WTC11 (cell line): ENCODE measurements around the gene TNIP1. TPM values are rescaled to one million over a fixed set of nuclear protein-coding genes. Genes with fewer than 3 reads are reported as not detected.

ENCODE experiments used
- ATAC-seq: fragments of 200-7000 bp; cut with Tn5 transposase; 2 replicates; pipeline ENCODE4 v1.10.0; 2021; ENCODE audit warnings: mild to moderate bottlenecking, moderate library complexity
- CTCF ChIA-PET: fragments of 300-600 bp; sonication (Branson Sonifier 250); formaldehyde crosslinking; loops from one replicate; lab custom pipeline; 2021; ENCODE audit warnings: antibody characterized with exemption; lab: Charles Lee
- POLR2A ChIA-PET: fragments of 350-600 bp; sonication (Branson Sonifier 250); formaldehyde crosslinking; loops from one replicate; lab custom pipeline; 2021; ENCODE audit warnings: antibody characterized with exemption; lab: Charles Lee
- DNase-seq: peaks from one replicate; pipeline ENCODE4 v3.0.0; 2021; ENCODE audit warnings: low spot score
- H3K27ac Mint-ChIP-seq: 2 replicates; pipeline ENCODE4 v1.8.0; 2021; ENCODE audit warnings: mixed read lengths
- H3K27me3 Mint-ChIP-seq: 2 replicates; pipeline ENCODE4 v1.8.0; 2021; ENCODE audit warnings: low read depth, mild to moderate bottlenecking, moderate library complexity, mixed read lengths
- H3K36me3 Mint-ChIP-seq: 2 replicates; pipeline ENCODE4 v1.8.0; 2021; ENCODE audit warnings: mixed read lengths
- H3K4me1 Mint-ChIP-seq: 2 replicates; pipeline ENCODE4 v1.8.0; 2022; ENCODE audit warnings: mixed read lengths
- H3K4me3 Mint-ChIP-seq: 2 replicates; pipeline ENCODE4 v1.8.0; 2021; ENCODE audit warnings: mild to moderate bottlenecking, moderate library complexity, mixed read lengths
- H3K9me3 Mint-ChIP-seq: 2 replicates; pipeline ENCODE4 v1.8.0; 2021; ENCODE audit warnings: mixed read lengths
- ELF4 ChIP-seq: sonication (generic); formaldehyde crosslinking; IDR thresholded peaks from 2 replicates; pipeline ENCODE4 v1.8.1; 2022; ENCODE audit warnings: low read depth, mild to moderate bottlenecking, moderate library complexity, missing genetic modification reagents
- MXD4 ChIP-seq: fragments of 250-450 bp; sonication (Bioruptor Pico); IDR thresholded peaks from 2 replicates; pipeline ENCODE4 v1.8.0; 2021; ENCODE audit warnings: mild to moderate bottlenecking, moderate library complexity, borderline replicate concordance
- NFE2L1 ChIP-seq: sonication (generic); formaldehyde crosslinking; IDR thresholded peaks from 2 replicates; pipeline ENCODE4 v1.8.1; 2023; ENCODE audit warnings: missing genetic modification reagents
- NFYB ChIP-seq: sonication (generic); formaldehyde crosslinking; conservative IDR thresholded peaks from 2 replicates; pipeline ENCODE4 v1.8.0; 2022; ENCODE audit warnings: low read depth, missing genetic modification reagents
- ZNF232 ChIP-seq: sonication (generic); formaldehyde crosslinking; IDR thresholded peaks from 2 replicates; pipeline ENCODE4 v1.8.0; 2022; ENCODE audit warnings: mild to moderate bottlenecking, missing genetic modification reagents
- ZNF263 ChIP-seq: sonication (generic); formaldehyde crosslinking; IDR thresholded peaks from 2 replicates; pipeline ENCODE4 v1.8.1; 2022; ENCODE audit warnings: low read depth, mild to moderate bottlenecking, moderate library complexity, missing genetic modification reagents
- total RNA-seq: library from RNA; stranded (reverse); gene quantifications from 3 replicates; pipeline ENCODE4 v1.2.3, GENCODE V29; 2021
- TF ChIP-seq, protein P1 (sequence below): fragments of 250-450 bp; sonication (Bioruptor Pico); IDR thresholded peaks from 2 replicates; pipeline ENCODE4 v1.9.0; 2021; ENCODE audit warnings: mild to moderate bottlenecking
- TF ChIP-seq, protein P2 (sequence below): sonication (generic); formaldehyde crosslinking; IDR thresholded peaks from 2 replicates; pipeline ENCODE4 v1.8.1; 2023; ENCODE audit warnings: mild to moderate bottlenecking, missing genetic modification reagents
- TF ChIP-seq, protein P3 (sequence below): sonication (generic); formaldehyde crosslinking; IDR thresholded peaks from 2 replicates; pipeline ENCODE4 v1.8.0; 2022; ENCODE audit warnings: missing genetic modification reagents
- TF ChIP-seq, protein P4 (sequence below): fragments of 250-450 bp; sonication (Bioruptor Pico); IDR thresholded peaks from 2 replicates; pipeline ENCODE4 v1.8.0; 2021; ENCODE audit warnings: mild to moderate bottlenecking
- TF ChIP-seq, protein P5 (sequence below): sonication (generic); formaldehyde crosslinking; IDR thresholded peaks from 2 replicates; pipeline ENCODE4 v1.8.0; 2022; ENCODE audit warnings: mild to moderate bottlenecking, missing genetic modification reagents
- TF ChIP-seq, protein P6 (sequence below): sonication (generic); formaldehyde crosslinking; IDR thresholded peaks from 2 replicates; pipeline ENCODE4 v1.8.0; 2022; ENCODE audit warnings: mild to moderate bottlenecking, missing genetic modification reagents
- TF ChIP-seq, protein P7 (sequence below): sonication (generic); formaldehyde crosslinking; IDR thresholded peaks from 2 replicates; pipeline ENCODE4 v1.8.1; 2023; ENCODE audit warnings: mild to moderate bottlenecking, missing genetic modification reagents
- TF ChIP-seq, protein P8 (sequence below): sonication (generic); formaldehyde crosslinking; IDR thresholded peaks from 2 replicates; pipeline ENCODE4 v1.8.1; 2022; ENCODE audit warnings: low read depth, mild to moderate bottlenecking, moderate library complexity, missing genetic modification reagents, borderline replicate concordance
- TF ChIP-seq, protein P9 (sequence below): fragments of 250-450 bp; sonication (Bioruptor Pico); IDR thresholded peaks from 2 replicates; pipeline ENCODE4 v1.9.0; 2021; ENCODE audit warnings: mild to moderate bottlenecking, borderline replicate concordance

TNIP1 gene
- total RNA-seq, 1 experiment from 2014 or later: 41.1 TPM

DNA sequence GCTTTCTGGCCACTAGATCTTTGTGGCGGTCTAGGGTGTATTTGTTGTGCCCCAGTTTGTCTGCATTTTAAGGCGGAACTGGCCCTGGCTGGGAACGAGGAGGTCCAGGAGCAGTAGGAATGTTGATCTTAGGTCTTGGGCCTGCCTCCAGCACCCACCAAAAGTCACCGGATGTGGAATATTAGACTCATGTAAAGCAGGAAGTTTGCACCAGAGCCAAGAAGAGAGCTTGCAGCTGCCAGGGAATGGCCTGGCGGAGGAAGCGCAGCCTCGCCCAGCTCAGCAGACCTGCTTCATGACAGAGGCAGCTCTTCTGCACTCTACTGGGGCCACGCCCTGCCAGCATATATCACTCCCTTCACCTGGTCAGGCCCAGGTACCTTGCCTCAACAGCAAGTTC is 57.2 kb downstream of the TNIP1 start:
- H3K27ac Mint-ChIP-seq: no peak overlapping the region

DNA sequence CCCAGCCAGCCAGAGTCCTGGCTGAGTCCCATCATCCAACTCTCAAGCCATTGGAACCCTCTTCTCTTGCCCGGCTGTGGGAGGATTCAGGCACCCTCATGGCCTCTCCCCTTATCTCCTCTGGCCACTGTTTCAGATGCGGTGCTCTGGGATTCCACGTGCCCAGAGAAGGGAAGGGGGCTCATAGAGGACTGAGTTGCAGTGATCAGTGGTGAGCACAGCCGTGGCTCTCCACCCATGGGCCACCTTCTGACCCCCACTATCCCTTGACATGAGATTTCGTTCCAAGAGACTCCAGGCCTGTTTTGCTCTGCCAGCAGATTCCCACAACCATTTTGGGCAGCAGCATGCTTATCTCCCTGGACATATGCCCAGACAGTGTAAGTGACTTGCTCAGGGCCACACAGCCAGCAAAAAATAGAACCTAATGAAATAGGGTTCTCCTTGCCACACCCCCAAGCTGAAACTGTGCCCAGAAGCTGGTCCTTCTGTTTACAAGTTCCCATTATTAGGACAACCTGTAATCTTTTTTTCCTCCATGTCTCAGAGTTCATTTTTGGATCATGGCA is 57.7 kb downstream of the TNIP1 start:
- no peak overlapping the region for H3K27ac Mint-ChIP-seq
- H3K4me3 Mint-ChIP-seq: no peak overlapping the region
- H3K4me1 Mint-ChIP-seq: peaks cover 4% of the 10 kb centered on the region
- H3K27me3 Mint-ChIP-seq: peaks cover 40% of the 10 kb centered on the region
- ATAC-seq (no peak), DNase-seq (no peak)
- no peaks in the 10 kb centered on the region for H3K9me3 Mint-ChIP-seq
- ChIA-PET POLR2A (no interaction called here), CTCF (no interaction called here)
- H3K36me3 Mint-ChIP-seq: peaks cover under 1% of the 10 kb centered on the region; the same call in 1 of the 2 replicates
- TF ChIP-seq, protein P1, sequence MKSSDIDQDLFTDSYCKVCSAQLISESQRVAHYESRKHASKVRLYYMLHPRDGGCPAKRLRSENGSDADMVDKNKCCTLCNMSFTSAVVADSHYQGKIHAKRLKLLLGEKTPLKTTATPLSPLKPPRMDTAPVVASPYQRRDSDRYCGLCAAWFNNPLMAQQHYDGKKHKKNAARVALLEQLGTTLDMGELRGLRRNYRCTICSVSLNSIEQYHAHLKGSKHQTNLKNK: no peak
- TF ChIP-seq ZNF263 (CRISPR knock-in tag): no peak
- TF ChIP-seq, protein P2, sequence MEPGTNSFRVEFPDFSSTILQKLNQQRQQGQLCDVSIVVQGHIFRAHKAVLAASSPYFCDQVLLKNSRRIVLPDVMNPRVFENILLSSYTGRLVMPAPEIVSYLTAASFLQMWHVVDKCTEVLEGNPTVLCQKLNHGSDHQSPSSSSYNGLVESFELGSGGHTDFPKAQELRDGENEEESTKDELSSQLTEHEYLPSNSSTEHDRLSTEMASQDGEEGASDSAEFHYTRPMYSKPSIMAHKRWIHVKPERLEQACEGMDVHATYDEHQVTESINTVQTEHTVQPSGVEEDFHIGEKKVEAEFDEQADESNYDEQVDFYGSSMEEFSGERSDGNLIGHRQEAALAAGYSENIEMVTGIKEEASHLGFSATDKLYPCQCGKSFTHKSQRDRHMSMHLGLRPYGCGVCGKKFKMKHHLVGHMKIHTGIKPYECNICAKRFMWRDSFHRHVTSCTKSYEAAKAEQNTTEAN (CRISPR knock-in tag): no peak
- TF ChIP-seq, protein P3, sequence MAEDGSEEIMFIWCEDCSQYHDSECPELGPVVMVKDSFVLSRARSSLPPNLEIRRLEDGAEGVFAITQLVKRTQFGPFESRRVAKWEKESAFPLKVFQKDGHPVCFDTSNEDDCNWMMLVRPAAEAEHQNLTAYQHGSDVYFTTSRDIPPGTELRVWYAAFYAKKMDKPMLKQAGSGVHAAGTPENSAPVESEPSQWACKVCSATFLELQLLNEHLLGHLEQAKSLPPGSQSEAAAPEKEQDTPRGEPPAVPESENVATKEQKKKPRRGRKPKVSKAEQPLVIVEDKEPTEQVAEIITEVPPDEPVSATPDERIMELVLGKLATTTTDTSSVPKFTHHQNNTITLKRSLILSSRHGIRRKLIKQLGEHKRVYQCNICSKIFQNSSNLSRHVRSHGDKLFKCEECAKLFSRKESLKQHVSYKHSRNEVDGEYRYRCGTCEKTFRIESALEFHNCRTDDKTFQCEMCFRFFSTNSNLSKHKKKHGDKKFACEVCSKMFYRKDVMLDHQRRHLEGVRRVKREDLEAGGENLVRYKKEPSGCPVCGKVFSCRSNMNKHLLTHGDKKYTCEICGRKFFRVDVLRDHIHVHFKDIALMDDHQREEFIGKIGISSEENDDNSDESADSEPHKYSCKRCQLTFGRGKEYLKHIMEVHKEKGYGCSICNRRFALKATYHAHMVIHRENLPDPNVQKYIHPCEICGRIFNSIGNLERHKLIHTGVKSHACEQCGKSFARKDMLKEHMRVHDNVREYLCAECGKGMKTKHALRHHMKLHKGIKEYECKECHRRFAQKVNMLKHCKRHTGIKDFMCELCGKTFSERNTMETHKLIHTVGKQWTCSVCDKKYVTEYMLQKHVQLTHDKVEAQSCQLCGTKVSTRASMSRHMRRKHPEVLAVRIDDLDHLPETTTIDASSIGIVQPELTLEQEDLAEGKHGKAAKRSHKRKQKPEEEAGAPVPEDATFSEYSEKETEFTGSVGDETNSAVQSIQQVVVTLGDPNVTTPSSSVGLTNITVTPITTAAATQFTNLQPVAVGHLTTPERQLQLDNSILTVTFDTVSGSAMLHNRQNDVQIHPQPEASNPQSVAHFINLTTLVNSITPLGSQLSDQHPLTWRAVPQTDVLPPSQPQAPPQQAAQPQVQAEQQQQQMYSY (CRISPR knock-in tag): no peak
- TF ChIP-seq, protein P4, sequence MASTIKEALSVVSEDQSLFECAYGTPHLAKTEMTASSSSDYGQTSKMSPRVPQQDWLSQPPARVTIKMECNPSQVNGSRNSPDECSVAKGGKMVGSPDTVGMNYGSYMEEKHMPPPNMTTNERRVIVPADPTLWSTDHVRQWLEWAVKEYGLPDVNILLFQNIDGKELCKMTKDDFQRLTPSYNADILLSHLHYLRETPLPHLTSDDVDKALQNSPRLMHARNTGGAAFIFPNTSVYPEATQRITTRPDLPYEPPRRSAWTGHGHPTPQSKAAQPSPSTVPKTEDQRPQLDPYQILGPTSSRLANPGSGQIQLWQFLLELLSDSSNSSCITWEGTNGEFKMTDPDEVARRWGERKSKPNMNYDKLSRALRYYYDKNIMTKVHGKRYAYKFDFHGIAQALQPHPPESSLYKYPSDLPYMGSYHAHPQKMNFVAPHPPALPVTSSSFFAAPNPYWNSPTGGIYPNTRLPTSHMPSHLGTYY (CRISPR knock-in tag): no peak
- no peak for TF ChIP-seq MXD4
- no peak for TF ChIP-seq ELF4
- TF ChIP-seq, protein P5, sequence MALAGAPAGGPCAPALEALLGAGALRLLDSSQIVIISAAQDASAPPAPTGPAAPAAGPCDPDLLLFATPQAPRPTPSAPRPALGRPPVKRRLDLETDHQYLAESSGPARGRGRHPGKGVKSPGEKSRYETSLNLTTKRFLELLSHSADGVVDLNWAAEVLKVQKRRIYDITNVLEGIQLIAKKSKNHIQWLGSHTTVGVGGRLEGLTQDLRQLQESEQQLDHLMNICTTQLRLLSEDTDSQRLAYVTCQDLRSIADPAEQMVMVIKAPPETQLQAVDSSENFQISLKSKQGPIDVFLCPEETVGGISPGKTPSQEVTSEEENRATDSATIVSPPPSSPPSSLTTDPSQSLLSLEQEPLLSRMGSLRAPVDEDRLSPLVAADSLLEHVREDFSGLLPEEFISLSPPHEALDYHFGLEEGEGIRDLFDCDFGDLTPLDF (CRISPR knock-in tag): no peak

More for the DNA sequence above, 57.2 kb downstream of the TNIP1 start:
- H3K27me3 Mint-ChIP-seq: peaks cover 37% of the 10 kb centered on the region
- ATAC-seq (no peak), DNase-seq (no peak)
- ChIA-PET POLR2A (no interaction called here), CTCF (no interaction called here)
- no peak overlapping the region for H3K4me3 Mint-ChIP-seq
- peaks cover 4% of the 10 kb centered on the region; the same call in 1 of the 2 replicates for H3K36me3 Mint-ChIP-seq
- H3K4me1 Mint-ChIP-seq: peaks cover 4% of the 10 kb centered on the region
- TF ChIP-seq, protein P6, sequence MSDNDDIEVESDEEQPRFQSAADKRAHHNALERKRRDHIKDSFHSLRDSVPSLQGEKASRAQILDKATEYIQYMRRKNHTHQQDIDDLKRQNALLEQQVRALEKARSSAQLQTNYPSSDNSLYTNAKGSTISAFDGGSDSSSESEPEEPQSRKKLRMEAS (CRISPR knock-in tag): no peak
- TF ChIP-seq, protein P7, sequence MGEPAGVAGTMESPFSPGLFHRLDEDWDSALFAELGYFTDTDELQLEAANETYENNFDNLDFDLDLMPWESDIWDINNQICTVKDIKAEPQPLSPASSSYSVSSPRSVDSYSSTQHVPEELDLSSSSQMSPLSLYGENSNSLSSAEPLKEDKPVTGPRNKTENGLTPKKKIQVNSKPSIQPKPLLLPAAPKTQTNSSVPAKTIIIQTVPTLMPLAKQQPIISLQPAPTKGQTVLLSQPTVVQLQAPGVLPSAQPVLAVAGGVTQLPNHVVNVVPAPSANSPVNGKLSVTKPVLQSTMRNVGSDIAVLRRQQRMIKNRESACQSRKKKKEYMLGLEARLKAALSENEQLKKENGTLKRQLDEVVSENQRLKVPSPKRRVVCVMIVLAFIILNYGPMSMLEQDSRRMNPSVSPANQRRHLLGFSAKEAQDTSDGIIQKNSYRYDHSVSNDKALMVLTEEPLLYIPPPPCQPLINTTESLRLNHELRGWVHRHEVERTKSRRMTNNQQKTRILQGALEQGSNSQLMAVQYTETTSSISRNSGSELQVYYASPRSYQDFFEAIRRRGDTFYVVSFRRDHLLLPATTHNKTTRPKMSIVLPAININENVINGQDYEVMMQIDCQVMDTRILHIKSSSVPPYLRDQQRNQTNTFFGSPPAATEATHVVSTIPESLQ (CRISPR knock-in tag): no peak
- no peak for TF ChIP-seq ZNF232
- no peak for TF ChIP-seq NFYB (CRISPR knock-in tag)
- TF ChIP-seq, protein P8, sequence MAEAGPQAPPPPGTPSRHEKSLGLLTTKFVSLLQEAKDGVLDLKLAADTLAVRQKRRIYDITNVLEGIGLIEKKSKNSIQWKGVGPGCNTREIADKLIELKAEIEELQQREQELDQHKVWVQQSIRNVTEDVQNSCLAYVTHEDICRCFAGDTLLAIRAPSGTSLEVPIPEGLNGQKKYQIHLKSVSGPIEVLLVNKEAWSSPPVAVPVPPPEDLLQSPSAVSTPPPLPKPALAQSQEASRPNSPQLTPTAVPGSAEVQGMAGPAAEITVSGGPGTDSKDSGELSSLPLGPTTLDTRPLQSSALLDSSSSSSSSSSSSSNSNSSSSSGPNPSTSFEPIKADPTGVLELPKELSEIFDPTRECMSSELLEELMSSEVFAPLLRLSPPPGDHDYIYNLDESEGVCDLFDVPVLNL: no peak
- TF ChIP-seq, protein P9, sequence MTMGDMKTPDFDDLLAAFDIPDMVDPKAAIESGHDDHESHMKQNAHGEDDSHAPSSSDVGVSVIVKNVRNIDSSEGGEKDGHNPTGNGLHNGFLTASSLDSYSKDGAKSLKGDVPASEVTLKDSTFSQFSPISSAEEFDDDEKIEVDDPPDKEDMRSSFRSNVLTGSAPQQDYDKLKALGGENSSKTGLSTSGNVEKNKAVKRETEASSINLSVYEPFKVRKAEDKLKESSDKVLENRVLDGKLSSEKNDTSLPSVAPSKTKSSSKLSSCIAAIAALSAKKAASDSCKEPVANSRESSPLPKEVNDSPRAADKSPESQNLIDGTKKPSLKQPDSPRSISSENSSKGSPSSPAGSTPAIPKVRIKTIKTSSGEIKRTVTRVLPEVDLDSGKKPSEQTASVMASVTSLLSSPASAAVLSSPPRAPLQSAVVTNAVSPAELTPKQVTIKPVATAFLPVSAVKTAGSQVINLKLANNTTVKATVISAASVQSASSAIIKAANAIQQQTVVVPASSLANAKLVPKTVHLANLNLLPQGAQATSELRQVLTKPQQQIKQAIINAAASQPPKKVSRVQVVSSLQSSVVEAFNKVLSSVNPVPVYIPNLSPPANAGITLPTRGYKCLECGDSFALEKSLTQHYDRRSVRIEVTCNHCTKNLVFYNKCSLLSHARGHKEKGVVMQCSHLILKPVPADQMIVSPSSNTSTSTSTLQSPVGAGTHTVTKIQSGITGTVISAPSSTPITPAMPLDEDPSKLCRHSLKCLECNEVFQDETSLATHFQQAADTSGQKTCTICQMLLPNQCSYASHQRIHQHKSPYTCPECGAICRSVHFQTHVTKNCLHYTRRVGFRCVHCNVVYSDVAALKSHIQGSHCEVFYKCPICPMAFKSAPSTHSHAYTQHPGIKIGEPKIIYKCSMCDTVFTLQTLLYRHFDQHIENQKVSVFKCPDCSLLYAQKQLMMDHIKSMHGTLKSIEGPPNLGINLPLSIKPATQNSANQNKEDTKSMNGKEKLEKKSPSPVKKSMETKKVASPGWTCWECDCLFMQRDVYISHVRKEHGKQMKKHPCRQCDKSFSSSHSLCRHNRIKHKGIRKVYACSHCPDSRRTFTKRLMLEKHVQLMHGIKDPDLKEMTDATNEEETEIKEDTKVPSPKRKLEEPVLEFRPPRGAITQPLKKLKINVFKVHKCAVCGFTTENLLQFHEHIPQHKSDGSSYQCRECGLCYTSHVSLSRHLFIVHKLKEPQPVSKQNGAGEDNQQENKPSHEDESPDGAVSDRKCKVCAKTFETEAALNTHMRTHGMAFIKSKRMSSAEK (CRISPR knock-in tag): no peak
- no peak for TF ChIP-seq NFE2L1 (CRISPR knock-in tag)
- TF ChIP-seq, all 79 proteins: peak for 0
- no peaks in the 10 kb centered on the region for H3K9me3 Mint-ChIP-seq
